Liver (tissue), 3 donors: ENCODE results near the gene PPP2R5C.

Experiments
- GABPA ChIP-seq, 2 donors: IDR thresholded peaks in 1 of 2; conservative IDR thresholded peaks in 1 of 2; 2 replicates each; pipeline ENCODE4 v1.6.1; 2016; ENCODE audit warnings: antibody characterized with exemption in 2 of 2, mild to moderate bottlenecking in 1 of 2, moderate library complexity in 1 of 2
- HNF4G ChIP-seq: IDR thresholded peaks from 2 replicates; pipeline ENCODE4 v1.6.1; 2016; ENCODE audit warnings: antibody characterized with exemption
- JUND ChIP-seq, 2 donors: IDR thresholded peaks; 2 replicates each; pipeline ENCODE4 v1.6.1; 2016; ENCODE audit warnings: antibody characterized with exemption in 2 of 2
- NR2F2 ChIP-seq: IDR thresholded peaks from 2 replicates; pipeline ENCODE4 v1.6.1; 2016; ENCODE audit warnings: antibody characterized with exemption
- TAF1 ChIP-seq: conservative IDR thresholded peaks from 2 replicates; pipeline ENCODE4 v1.6.1; 2016; ENCODE audit warnings: antibody characterized with exemption, mild to moderate bottlenecking
- YY1 ChIP-seq: IDR thresholded peaks from 2 replicates; pipeline ENCODE4 v1.6.1; 2016; ENCODE audit warnings: antibody characterized with exemption, mild to moderate bottlenecking
- TF ChIP-seq, protein P1 (sequence below): fragments of 150-350 bp; IDR thresholded peaks from 2 replicates; pipeline ENCODE4 v1.5.1; 2017; ENCODE audit warnings: improper control_type of control experiment, low read depth, low read length; ENCODE audit not compliant: missing input control
- TF ChIP-seq, protein P2 (sequence below): IDR thresholded peaks from 2 replicates; pipeline ENCODE4 v1.6.1; 2016; ENCODE audit warnings: antibody characterized with exemption, mild to moderate bottlenecking
- TF ChIP-seq, protein P3 (sequence below): IDR thresholded peaks from 2 replicates; pipeline ENCODE4 v1.6.1; 2016; ENCODE audit warnings: antibody characterized with exemption
- donor health status: healthy.
- donor health status: healthy.

DNA sequence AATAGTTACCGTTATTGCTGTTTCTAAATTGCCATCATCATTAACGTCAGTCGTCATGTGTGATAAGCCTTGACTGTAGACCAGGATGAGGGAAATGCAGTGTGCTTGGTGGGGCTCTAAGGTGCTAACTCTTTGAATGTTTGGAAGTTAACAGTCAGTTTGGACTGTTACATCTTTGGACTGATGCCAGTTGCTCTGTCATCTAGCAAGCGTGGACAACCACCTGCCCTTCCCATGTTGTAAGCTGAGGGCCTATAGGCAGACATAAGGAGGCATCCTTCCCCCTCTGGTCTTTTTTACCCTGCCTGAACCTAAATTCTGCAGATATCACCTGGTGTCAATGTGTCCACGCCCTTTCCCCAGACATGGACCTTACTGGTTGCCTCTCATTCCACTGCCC is 94.4 kb downstream of the PPP2R5C start:
- TF ChIP-seq, protein P1, sequence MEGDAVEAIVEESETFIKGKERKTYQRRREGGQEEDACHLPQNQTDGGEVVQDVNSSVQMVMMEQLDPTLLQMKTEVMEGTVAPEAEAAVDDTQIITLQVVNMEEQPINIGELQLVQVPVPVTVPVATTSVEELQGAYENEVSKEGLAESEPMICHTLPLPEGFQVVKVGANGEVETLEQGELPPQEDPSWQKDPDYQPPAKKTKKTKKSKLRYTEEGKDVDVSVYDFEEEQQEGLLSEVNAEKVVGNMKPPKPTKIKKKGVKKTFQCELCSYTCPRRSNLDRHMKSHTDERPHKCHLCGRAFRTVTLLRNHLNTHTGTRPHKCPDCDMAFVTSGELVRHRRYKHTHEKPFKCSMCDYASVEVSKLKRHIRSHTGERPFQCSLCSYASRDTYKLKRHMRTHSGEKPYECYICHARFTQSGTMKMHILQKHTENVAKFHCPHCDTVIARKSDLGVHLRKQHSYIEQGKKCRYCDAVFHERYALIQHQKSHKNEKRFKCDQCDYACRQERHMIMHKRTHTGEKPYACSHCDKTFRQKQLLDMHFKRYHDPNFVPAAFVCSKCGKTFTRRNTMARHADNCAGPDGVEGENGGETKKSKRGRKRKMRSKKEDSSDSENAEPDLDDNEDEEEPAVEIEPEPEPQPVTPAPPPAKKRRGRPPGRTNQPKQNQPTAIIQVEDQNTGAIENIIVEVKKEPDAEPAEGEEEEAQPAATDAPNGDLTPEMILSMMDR, result no peak
- TF ChIP-seq, protein P2, sequence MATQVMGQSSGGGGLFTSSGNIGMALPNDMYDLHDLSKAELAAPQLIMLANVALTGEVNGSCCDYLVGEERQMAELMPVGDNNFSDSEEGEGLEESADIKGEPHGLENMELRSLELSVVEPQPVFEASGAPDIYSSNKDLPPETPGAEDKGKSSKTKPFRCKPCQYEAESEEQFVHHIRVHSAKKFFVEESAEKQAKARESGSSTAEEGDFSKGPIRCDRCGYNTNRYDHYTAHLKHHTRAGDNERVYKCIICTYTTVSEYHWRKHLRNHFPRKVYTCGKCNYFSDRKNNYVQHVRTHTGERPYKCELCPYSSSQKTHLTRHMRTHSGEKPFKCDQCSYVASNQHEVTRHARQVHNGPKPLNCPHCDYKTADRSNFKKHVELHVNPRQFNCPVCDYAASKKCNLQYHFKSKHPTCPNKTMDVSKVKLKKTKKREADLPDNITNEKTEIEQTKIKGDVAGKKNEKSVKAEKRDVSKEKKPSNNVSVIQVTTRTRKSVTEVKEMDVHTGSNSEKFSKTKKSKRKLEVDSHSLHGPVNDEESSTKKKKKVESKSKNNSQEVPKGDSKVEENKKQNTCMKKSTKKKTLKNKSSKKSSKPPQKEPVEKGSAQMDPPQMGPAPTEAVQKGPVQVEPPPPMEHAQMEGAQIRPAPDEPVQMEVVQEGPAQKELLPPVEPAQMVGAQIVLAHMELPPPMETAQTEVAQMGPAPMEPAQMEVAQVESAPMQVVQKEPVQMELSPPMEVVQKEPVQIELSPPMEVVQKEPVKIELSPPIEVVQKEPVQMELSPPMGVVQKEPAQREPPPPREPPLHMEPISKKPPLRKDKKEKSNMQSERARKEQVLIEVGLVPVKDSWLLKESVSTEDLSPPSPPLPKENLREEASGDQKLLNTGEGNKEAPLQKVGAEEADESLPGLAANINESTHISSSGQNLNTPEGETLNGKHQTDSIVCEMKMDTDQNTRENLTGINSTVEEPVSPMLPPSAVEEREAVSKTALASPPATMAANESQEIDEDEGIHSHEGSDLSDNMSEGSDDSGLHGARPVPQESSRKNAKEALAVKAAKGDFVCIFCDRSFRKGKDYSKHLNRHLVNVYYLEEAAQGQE, result no peak
- TF ChIP-seq, protein P3, sequence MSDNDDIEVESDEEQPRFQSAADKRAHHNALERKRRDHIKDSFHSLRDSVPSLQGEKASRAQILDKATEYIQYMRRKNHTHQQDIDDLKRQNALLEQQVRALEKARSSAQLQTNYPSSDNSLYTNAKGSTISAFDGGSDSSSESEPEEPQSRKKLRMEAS, result no peak
- TF ChIP-seq HNF4G, result no peak
- no peak for TF ChIP-seq YY1
- TF ChIP-seq TAF1, result no peak
- TF ChIP-seq GABPA (IDR thresholded peaks at IDR 0.05 in 1 of 2, conservative IDR thresholded peaks at IDR 0.05 in 1 of 2), result no peak
- TF ChIP-seq NR2F2, result no peak
- no peak for TF ChIP-seq JUND (IDR thresholded peaks at IDR 0.05)
